MCF 10A (cell line): ENCODE data around the gene UBE2V1. TPM values are rescaled to one million over a fixed set of nuclear protein-coding genes. Genes with fewer than 3 reads are reported as not detected.
A peak's percentile ranks its signal among the peaks of the same experiment; 100 is the strongest.

Experiments used
- BruUV-seq: library from RNA; stranded (reverse); fragments of 400-500 nt; replicated peaks from 2 replicates; lab custom pipeline; 2021; lab: Mats Ljungman, UMichigan
- CTCF ChIA-PET: fragments of 300-600 bp; sonication (Branson Sonifier 250); formaldehyde crosslinking; extraction: SDS; loops from one replicate; lab custom pipeline; 2021; ENCODE audit warnings: antibody characterized with exemption, inconsistent platforms; lab: Yijun Ruan, JAX
- POLR2A ChIA-PET: fragments of 300-600, 350-650 bp; sonication (Branson Sonifier 250); formaldehyde crosslinking; extraction: SDS; loops from one replicate; lab custom pipeline; 2020; ENCODE audit warnings: antibody characterized with exemption, inconsistent platforms; lab: Yijun Ruan, JAX
- DNase-seq: peaks from one replicate; pipeline ENCODE4 v3.0.0-alpha.2; 2018; ENCODE audit not compliant: unreplicated experiment
- H3K27ac Mint-ChIP-seq: one replicate; pipeline ENCODE4 v1.8.0; 2022; ENCODE audit warnings: mild to moderate bottlenecking, low read depth, mixed read lengths; ENCODE audit not compliant: unreplicated experiment
- H3K27me3 Mint-ChIP-seq: one replicate; pipeline ENCODE4 v1.8.0; 2022; ENCODE audit warnings: mixed read lengths; ENCODE audit not compliant: insufficient read depth, unreplicated experiment
- H3K36me3 Mint-ChIP-seq: one replicate; pipeline ENCODE4 v1.8.0; 2022; ENCODE audit warnings: mild to moderate bottlenecking, moderate library complexity, mixed read lengths; ENCODE audit not compliant: insufficient read depth, unreplicated experiment
- H3K4me1 Mint-ChIP-seq: one replicate; pipeline ENCODE4 v1.8.0; 2022; ENCODE audit warnings: mixed read lengths; ENCODE audit not compliant: insufficient read depth, unreplicated experiment
- H3K4me3 Mint-ChIP-seq: one replicate; pipeline ENCODE4 v1.8.0; 2022; ENCODE audit warnings: mild to moderate bottlenecking, moderate library complexity, mixed read lengths; ENCODE audit not compliant: unreplicated experiment
- H3K9me3 Mint-ChIP-seq: one replicate; pipeline ENCODE4 v1.8.0; 2022; ENCODE audit warnings: mixed read lengths; ENCODE audit not compliant: unreplicated experiment
- intact Hi-C: fragments of 100-400 bp; cut with micrococcal nuclease; formaldehyde crosslinking; loops from 2 replicates; pipeline ENCODE4 v1.14.1; 2022
- total RNA-seq: library from RNA; stranded (reverse); gene quantifications from 2 replicates; pipeline ENCODE4 v1.2.3, GENCODE V29; 2022
- TF ChIP-seq, protein P1 (sequence below): fragments of 200-600 bp; IDR thresholded peaks from one replicate; pipeline ENCODE4 v1.8.0; 2022; ENCODE audit warnings: antibody characterized with exemption, mild to moderate bottlenecking; ENCODE audit not compliant: unreplicated experiment

Gene UBE2V1
- total RNA-seq, 1 experiment from 2014 or later, result 99.5 TPM

DNA sequence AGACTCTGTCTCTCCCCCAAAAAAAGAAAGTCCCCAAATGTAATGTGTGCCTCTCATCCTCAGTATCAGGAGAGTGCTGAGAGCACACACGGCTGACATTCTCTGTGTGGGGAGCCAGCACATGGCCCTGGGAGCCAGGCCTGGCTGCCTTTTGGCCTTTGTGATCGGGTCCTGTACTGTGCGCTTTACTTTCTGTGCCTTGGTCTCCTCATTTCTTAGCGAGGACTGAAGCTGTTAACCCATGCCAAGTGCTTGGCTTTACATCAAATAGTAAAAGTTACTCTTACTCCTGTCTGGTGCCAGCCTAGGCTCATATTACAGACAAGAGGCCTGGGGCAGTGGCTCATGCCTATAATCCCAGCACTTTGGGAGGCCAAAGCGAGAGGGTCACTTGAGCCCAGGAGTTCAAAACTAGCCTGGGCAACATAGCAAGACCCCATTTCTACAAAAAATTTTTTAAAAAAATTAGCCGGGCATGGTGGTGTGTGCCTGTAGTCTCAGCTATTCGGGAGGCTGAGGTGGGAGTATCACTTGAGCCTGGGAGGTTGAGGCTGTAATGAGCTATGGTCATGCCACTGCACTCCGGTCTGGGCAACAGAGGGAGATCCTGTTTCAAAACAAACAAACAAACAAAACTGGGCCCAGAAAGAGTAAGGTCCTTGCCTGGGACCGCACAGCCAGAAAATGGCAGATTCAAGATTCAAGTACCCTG, 79.8 kb downstream of the UBE2V1 start:
- Mint-ChIP-seq H3K4me3 (no peak overlapping the region), H3K4me1 (peaks cover 41% of the 10 kb centered on the region), H3K36me3 (no peaks in the 10 kb centered on the region), H3K27me3 (no peaks in the 10 kb centered on the region), H3K27ac (peak overlapping the region; percentile 81), H3K9me3 (no peaks in the 10 kb centered on the region)
- BruUV-seq, result no TSS peak
- TF ChIP-seq, protein P1, sequence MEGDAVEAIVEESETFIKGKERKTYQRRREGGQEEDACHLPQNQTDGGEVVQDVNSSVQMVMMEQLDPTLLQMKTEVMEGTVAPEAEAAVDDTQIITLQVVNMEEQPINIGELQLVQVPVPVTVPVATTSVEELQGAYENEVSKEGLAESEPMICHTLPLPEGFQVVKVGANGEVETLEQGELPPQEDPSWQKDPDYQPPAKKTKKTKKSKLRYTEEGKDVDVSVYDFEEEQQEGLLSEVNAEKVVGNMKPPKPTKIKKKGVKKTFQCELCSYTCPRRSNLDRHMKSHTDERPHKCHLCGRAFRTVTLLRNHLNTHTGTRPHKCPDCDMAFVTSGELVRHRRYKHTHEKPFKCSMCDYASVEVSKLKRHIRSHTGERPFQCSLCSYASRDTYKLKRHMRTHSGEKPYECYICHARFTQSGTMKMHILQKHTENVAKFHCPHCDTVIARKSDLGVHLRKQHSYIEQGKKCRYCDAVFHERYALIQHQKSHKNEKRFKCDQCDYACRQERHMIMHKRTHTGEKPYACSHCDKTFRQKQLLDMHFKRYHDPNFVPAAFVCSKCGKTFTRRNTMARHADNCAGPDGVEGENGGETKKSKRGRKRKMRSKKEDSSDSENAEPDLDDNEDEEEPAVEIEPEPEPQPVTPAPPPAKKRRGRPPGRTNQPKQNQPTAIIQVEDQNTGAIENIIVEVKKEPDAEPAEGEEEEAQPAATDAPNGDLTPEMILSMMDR, result no peak
- intact Hi-C loops, result no loop called here
- ChIA-PET POLR2A (interaction anchor here (0.7 to 2.3 kb wide), 5 partner anchors 13 to 95 kb away, joined by 3 to 11 read pairs (median 4); no protein-coding TSS in a partner anchor), CTCF (interaction anchor here (0.6 to 5.8 kb wide), 5 partner anchors 38 to 726 kb away, joined by 3 to 31 read pairs (median 4); no protein-coding TSS in a partner anchor)
- peak; percentile 65 for DNase-seq

Other genes starting within 250 kb of the UBE2V1 start
- 5.5 and 8.6 TPM in 2 replicates for gene SPATA2, start 197.6 kb downstream of the UBE2V1 start, total RNA-seq
- gene RNF114, start 176.8 kb downstream of the UBE2V1 start, total RNA-seq, result 40.0 and 48.6 TPM in 2 replicates
- 0.17 and 0.23 TPM in 2 replicates for gene SNAI1, start 130.2 kb downstream of the UBE2V1 start, total RNA-seq
- 26.0 and 30.5 TPM in 2 replicates for gene PEDS1, start 40.6 kb upstream of the UBE2V1 start, total RNA-seq
- gene CEBPB, start 77.7 kb upstream of the UBE2V1 start, total RNA-seq, result 221 and 226 TPM in 2 replicates